Stimulated activated CD8-positive, alpha-beta memory T cell treated with anti-CD3 and anti-CD28 coated beads, Interleukin-4, amount 100 ng/mL, for 4 hours (primary cell): ENCODE measurements around the gene TMEM14C.

Experiments
- DNase-seq, 2 donors: peaks; one replicate each; pipeline ENCODE4 v3.0.0-alpha.2; 2020; ENCODE audit warnings: low read depth in 2 of 2, low spot score in 1 of 2

Gene TMEM14C

DNA sequence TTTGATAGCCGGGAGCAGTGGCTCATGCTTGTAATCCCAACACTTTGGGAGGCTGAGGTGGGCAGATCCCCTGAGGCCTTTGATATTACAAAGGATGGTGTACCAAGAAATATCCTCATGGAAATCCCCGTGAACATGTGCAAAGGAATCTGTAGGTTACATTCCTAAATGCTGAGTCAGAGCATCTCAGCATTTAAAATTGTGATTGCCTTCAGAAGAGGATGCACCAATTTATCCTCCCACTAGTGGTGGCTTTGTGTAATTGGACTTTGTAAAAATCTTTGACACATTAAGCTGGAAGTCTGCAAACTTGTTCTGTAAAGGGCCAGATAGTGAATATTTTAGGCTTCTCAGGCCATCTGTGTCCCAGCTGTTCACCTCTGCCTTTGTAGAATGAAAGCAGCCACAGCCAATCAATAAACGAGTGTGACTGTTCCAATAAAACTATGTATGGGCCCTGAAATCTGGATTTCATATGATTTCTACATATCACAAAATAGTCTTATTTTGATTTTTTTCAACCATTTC lies 36.5 kb downstream of the TMEM14C start:
- DNase-seq, result no peak

DNA sequence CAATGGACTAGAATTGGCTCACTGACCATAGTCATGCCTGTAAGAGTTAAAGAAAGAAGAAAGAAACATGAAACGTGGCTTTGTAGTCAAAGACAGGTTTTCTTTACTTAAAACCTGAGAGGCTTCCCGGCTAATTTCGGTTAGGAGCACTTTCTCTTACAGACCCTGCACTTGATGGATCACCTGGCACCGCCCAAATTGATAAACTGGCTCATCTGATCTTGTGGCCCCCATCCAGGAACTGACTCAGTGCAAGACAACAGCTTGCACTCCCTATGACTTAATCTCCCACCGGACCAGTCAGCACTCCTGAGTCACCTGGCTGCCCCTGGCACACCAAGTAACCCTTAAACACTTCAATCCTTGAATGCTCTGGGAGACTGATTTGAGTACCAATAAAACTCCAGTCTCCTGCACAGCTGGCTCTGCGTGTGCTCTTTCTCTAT lies 37.0 kb downstream of the TMEM14C start:
- DNase-seq, result no peak

DNA sequence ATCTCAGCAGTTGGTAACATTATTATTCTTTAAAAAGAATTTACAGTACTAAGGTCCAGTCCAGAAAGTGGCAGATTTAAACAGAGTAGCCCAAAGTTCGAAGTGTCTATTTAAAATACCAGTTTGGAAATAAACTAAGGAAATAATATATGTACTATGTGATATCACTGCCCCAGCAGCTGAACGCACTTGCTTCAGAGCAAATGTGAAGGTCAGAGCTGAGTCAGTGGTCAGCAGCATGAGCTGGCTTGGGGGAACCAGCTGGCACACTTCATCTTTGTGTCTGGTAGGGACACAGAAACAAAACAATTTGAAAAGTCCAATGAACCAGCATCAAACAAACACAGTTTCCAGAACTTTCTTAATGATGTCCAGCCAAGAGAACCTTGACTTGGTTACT lies 40.1 kb downstream of the TMEM14C start:
- no peak for DNase-seq

DNA sequence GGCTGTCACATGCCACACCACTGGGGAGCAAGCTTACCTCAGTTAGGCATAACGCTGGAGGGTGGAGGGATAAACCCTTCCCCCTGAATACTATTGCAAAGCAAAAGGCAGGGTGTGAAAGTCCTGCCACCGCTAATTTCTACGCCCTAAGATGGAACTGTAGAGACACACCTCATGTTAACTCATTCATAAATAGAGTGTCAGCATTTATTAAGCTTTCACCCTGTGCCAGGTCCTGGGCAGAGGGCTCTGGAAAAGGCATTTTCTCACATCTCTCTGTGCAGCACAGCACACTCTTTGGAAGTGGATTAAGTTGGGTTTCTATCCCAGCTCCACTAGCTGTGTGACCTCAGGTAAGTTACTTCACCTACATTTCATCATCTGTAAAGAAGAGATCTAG lies 46.5 kb downstream of the TMEM14C start:
- no peak for DNase-seq

DNA sequence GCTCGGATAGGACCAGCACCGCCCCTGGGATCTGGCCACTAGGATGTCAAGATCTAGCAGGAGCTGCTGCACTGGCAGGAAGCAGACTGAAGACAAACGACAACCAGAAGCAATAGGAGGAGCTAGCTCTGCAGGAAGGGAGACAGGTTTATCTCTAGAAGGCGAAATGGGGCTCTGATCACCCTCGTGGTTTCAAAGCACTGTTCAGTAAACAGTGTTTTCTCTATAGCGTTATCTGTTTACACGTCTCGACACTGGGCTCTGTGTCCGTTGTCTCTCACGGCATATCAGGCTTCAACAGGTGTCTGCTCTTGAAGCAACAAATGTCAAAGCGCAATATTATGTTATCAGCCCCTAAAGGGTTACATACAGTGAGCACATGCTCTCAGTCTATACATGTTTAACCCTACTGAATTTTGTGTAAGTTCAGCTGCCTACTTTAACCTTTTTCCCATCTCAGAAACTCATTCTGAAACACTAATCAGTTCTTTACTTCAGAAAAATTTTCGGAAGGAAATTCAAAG lies 48.6 kb downstream of the TMEM14C start:
- no peak for DNase-seq

DNA sequence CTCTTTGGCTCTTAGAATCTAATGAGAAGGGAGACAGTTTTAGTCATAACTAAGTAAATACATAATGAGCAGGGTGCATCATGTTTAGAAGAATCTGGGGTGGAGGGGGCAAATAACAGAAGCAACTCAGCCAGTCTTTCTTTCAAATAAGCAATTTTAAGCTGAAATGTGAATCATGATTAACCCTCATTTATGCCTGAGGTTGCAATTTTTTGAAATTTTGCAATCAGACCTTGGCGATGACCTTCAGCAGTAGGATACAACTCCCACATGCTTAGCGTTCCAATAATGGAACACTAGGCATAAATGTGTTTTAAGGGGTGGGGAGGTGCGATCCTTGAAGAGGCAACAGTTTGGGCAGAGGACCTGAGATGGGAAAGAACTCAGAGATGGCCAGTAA lies 55.4 kb downstream of the TMEM14C start:
- no peak for DNase-seq

DNA sequence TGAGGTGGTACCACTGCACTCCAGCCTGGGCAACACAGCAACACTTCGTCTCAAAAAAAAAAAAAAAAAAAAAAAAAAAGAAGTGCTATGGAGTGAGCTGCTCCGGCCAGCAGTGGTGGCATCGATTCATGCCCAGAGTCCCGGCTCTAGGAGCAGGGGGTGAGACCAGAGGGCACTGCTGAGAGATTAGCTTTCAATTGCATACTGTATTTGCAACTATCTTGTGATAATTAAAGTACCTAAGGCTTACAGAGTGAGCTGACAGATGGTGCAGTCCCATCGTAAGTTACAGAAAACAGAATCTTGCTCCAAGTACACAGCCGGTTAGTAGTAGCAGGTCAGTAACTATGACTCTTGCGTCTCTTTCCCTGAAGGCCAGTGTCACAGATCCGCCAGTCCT lies 56.2 kb downstream of the TMEM14C start:
- no peak for DNase-seq
